Ecto neural progenitor cell (in vitro differentiated cells): Measurements from ENCODE around the gene SIPA1L2.

Source experiments
- DNase-seq: peaks from one replicate; pipeline ENCODE4 v3.0.0-alpha.2; 2018; ENCODE audit warnings: low spot score

Gene SIPA1L2

DNA sequence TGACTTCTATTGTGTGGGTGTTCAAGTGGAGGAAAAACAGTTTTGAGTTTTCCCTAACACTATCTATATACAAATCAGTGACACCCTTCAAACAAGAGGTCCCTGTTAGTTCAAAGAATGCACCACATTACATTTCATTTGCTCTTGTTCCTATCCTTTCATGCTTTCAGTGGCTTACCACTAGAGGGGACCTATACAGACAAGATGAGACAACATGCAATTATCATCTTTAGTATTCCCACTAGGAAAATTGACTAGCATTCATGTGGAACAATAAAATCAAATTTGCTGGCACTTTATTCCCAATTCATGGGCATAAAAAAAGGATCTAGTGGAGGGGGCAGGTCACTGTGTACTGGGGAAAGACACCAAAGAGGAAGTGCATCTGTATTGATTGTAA, 13.3 kb upstream of the SIPA1L2 start:
- DNase-seq = no peak

GRCh38 chr1:232641507-232641906, 11.6 kb upstream of the SIPA1L2 start:
- DNase-seq = no peak

GRCh38 chr1:232636799-232637198, 6.9 kb upstream of the SIPA1L2 start:
- no peak for DNase-seq

GRCh38 chr1:232635778-232636356, 5.9 kb upstream of the SIPA1L2 start:
- DNase-seq = no peak

GRCh38 chr1:232635279-232635678, 5.3 kb upstream of the SIPA1L2 start:
- no peak for DNase-seq

- no peak for DNase-seq
Measured at GRCh38 chr1:232634096-232634495, 4.2 kb upstream of the SIPA1L2 start.

- DNase-seq = no peak
Measured at GRCh38 chr1:232630894-232631195, 912 bp upstream of the SIPA1L2 start.

- DNase-seq = peak; percentile 75
Measured at GRCh38 chr1:232629250-232630046, 485 bp downstream of the SIPA1L2 start.

GRCh38 chr1:232628335-232629249, 1.3 kb downstream of the SIPA1L2 start:
- DNase-seq = no peak

- no peak for DNase-seq
Measured at GRCh38 chr1:232627645-232628334, 2.1 kb downstream of the SIPA1L2 start.

DNA sequence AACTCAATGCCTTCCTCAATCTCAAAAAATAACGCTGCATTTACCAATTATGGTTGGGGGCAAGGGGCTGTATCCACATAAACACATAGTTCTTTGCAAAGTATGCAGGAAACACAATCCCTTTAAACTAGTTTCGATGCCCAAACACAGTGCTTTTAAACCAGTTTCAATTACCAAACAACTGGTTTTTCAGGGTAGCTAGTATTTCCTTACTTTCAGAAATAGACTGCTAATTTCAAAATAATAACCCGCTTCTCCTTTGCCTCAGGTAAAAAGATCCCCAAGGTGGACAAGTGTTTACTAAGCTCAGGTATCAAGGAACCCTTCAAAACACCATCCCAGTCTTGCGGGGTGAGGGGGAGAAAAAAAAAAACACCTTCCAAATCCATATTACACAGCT, 2.8 kb downstream of the SIPA1L2 start:
- DNase-seq = no peak

DNA sequence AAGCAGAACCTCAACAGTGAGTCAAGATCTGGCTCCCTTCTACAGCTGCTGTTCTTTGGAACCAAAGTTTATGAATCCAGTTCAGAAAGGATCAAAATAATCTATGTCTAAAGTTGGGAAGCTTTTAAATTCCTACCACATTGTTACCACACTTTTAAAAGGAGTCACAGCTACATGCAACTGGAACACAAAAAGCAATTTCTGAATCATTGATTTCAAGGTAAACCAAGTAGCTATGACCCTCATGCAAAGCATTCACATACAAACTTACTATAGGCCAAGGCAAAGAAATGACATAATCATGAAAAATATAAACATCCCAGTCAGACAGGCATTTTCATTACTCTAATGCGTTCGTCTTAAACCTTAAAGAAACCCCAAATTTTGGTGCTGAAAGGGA, 3.5 kb downstream of the SIPA1L2 start:
- DNase-seq = no peak

DNA sequence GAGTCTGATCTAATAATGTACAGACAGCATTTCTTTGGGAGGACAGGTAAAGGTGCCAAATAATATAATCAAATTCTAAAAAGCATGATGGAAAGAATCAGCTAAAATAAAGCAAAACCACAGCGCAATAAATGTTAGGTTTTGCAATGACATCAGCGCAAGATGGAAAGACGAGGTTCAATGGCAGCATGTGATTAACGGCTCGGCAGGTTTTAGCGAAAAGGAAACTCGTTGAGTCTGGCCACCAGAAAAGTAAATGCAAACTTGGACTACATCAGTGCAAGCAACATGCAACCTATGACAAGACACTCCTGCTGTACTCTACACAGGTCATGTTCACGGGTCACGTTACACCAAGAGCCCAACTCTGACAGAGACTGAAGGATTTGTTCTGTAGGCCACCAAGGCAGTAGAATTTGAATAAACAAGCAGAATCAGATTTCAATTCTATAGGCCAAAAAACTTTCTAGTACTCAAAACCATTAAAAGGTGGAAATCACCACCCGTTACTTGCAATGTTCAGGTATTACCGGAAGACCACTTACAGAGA, 4.5 kb downstream of the SIPA1L2 start:
- DNase-seq = no peak

GRCh38 chr1:232624546-232625281, 5.2 kb downstream of the SIPA1L2 start:
- no peak for DNase-seq

- DNase-seq = no peak
Measured at GRCh38 chr1:232622981-232623380, 7.0 kb downstream of the SIPA1L2 start.

DNA sequence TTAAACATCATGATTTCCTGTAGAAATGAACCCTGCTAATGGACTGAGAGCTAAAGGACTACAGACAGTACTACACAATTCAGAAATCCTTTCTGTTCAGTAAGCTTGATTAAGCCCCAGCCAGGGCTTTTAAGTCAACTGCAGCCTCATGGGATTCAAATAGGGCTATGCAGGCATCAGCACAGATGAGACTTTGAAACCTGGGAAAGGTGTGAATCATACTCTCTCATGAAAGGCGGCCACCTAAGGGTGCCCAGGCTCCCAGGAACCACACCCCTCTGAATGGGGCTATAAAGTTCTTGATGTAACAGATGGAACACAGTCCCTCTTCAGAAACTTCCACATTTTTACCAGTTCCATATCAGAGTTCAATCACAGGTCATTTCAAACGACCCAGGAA, 7.6 kb downstream of the SIPA1L2 start:
- DNase-seq = no peak

GRCh38 chr1:232621050-232621449, 8.9 kb downstream of the SIPA1L2 start:
- DNase-seq = no peak

DNA sequence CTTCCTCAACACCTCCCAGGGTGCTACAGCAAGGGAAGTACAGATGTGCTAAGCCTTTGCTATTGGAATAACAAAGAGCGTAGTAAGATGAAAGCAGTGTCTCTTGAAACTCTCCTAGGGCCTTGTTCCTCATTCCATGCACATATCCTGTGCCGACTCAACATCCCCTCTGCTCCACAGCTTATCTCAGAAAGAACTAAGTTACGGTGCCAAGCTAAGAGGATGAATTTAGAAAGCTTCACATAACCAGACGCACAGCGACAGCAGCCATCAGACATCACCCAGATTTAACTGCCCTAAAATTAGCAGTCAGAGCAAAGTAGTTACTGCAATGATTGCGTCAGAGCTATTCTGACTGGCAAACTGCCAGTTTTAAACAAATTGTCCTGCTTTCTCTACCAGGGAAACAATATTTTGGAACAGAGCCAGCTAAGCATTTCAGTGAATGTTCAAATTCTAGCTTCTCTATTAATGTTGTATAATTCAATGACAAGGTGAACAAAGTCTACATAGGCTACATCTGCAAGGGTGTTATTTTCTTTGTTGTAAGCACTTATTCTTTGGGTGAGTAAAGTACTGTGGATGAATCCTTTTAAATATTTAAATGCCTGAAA, 9.5 kb downstream of the SIPA1L2 start:
- DNase-seq = no peak

- DNase-seq = no peak
Measured at GRCh38 chr1:232617237-232617636, 12.7 kb downstream of the SIPA1L2 start.

GRCh38 chr1:232615306-232615800, 14.6 kb downstream of the SIPA1L2 start:
- no peak for DNase-seq

- no peak for DNase-seq
Measured at GRCh38 chr1:232614811-232615210, 15.1 kb downstream of the SIPA1L2 start.
